CD8-positive, alpha-beta memory T cell (primary cell): ENCODE data around the gene UVSSA. TPM values are rescaled to one million over a fixed set of nuclear protein-coding genes. Genes with fewer than 3 reads are reported as not detected.
"Not testable (repeated sequence)": the region's sequence is repeated elsewhere in the genome, so short reads cannot be mapped to it uniquely, and the experiment has no call there.

Experiments used
- CTCF ChIA-PET: fragments of 350-600 bp; sonication (Branson Sonifier 250); formaldehyde crosslinking; loops from one replicate; lab custom pipeline; 2021; ENCODE audit warnings: antibody characterized with exemption; lab: Charles Lee
- POLR2A ChIA-PET: fragments of 350-600 bp; sonication (Branson Sonifier 250); formaldehyde crosslinking; loops from one replicate; lab custom pipeline; 2021; ENCODE audit warnings: antibody characterized with exemption; lab: Charles Lee
- DNase-seq, 5 donors: peaks; one replicate each; pipeline versions ENCODE4 v3.0.0 to v3.0.0-alpha.2; 2020 to 2022; ENCODE audit warnings: mixed read lengths in 1 of 5
- H3K27ac ChIP-seq: one replicate; pipeline ENCODE4 v1.7.0; 2013; ENCODE audit warnings: low read depth, mild to moderate bottlenecking, low read length, moderate library complexity
- H3K27me3 ChIP-seq: 2 replicates; pipeline ENCODE4 v1.7.0; 2013; ENCODE audit warnings: low read length, mild to moderate bottlenecking; ENCODE audit not compliant: insufficient read depth, poor library complexity, severe bottlenecking
- H3K36me3 ChIP-seq: 2 replicates; pipeline ENCODE4 v1.7.0; 2013; ENCODE audit warnings: mild to moderate bottlenecking, low read length, moderate library complexity; ENCODE audit not compliant: insufficient read depth
- H3K4me1 ChIP-seq: 2 replicates; pipeline ENCODE4 v1.7.0; 2013; ENCODE audit warnings: mild to moderate bottlenecking, low read length, moderate library complexity; ENCODE audit not compliant: insufficient read depth
- H3K4me3 ChIP-seq: 2 replicates; pipeline ENCODE4 v1.7.0; 2013; ENCODE audit warnings: mild to moderate bottlenecking, low read length
- H3K9me3 ChIP-seq: 2 replicates; pipeline ENCODE4 v1.7.0; 2013; ENCODE audit warnings: mild to moderate bottlenecking, low read length
- H3K27ac Mint-ChIP-seq, 8 donors: one replicate each; pipeline ENCODE4 v1.8.0; 2020 to 2021; ENCODE audit warnings: mixed read lengths in 8 of 8, mild to moderate bottlenecking in 6 of 8, inconsistent platforms in 3 of 8, moderate library complexity in 3 of 8
- H3K27me3 Mint-ChIP-seq, 2 donors: one replicate each; pipeline ENCODE4 v1.8.0; 2020 to 2021; ENCODE audit warnings: mixed read lengths in 2 of 2, mild to moderate bottlenecking in 1 of 2, moderate library complexity in 1 of 2
- H3K36me3 Mint-ChIP-seq, 3 donors: one replicate each; pipeline ENCODE4 v1.8.0; 2020 to 2021; ENCODE audit warnings: mixed read lengths in 3 of 3, inconsistent platforms in 1 of 3, mild to moderate bottlenecking in 1 of 3
- H3K4me1 Mint-ChIP-seq, 3 donors: one replicate each; pipeline ENCODE4 v1.8.0; 2020 to 2021; ENCODE audit warnings: mixed read lengths in 3 of 3, inconsistent platforms in 1 of 3, mild to moderate bottlenecking in 1 of 3
- H3K4me3 Mint-ChIP-seq, 7 donors: one replicate each; pipeline ENCODE4 v1.8.0; 2020 to 2021; ENCODE audit warnings: mixed read lengths in 7 of 7, mild to moderate bottlenecking in 6 of 7, moderate library complexity in 4 of 7, inconsistent platforms in 2 of 7
- H3K9me3 Mint-ChIP-seq, 5 donors: one replicate each; pipeline ENCODE4 v1.8.0; 2020 to 2022; ENCODE audit warnings: mixed read lengths in 5 of 5, mild to moderate bottlenecking in 3 of 5, moderate library complexity in 2 of 5, inconsistent platforms in 1 of 5
- polyA plus RNA-seq: library from polyadenylated mRNA; unstranded; fragments of 300-500 nt; fragmentation: Illumina TruSeq; gene quantifications from one replicate; pipeline ENCODE4 v1.2.3, GENCODE V29; 2021
- total RNA-seq, 2 experiments: library from RNA; stranded (reverse); gene quantifications; one replicate each; pipeline ENCODE4 v1.2.3, GENCODE V29; 2021

UVSSA gene
- total and polyA plus RNA-seq, 3 experiments from 2014 or later, result 6.9 to 19.0 (median 16.8) TPM

- ChIA-PET CTCF (interaction anchor here (0.9 to 1.5 kb wide), 5 partner anchors 9 to 311 kb away, joined by 3 to 7 read pairs (median 4); partner anchors contain the start of gene UVSSA), POLR2A (no interaction called here)
- Histone ChIP-seq H3K4me1 (peaks cover 7% of the 10 kb centered on the region), H3K27ac (no peak overlapping the region), H3K36me3 (peaks cover 36% of the 10 kb centered on the region), H3K9me3 (no peaks in the 10 kb centered on the region), H3K27me3 (no peaks in the 10 kb centered on the region), H3K4me3 (no peak overlapping the region)
- no peaks in the 10 kb centered on the region for H3K9me3 Mint-ChIP-seq
- H3K36me3 Mint-ChIP-seq, result peaks cover 4 to 72% (median 12%) of the 10 kb centered on the region in 3 donors
- DNase-seq, result peak in 2 of 5 donors; percentile 20 to 49
- no peaks in the 10 kb centered on the region for H3K27me3 Mint-ChIP-seq
- H3K4me3 Mint-ChIP-seq, result no peak overlapping the region
- H3K27ac Mint-ChIP-seq, result peak overlapping the region in 4 of 8 donors; percentile 33 to 70 (median 58)
- H3K4me1 Mint-ChIP-seq, result peaks cover 0 to 19% (median 12%) of the 10 kb centered on the region in 3 donors
Observed at GRCh38 chr4:1318488-1319213, 28.4 kb upstream of the UVSSA start.

GRCh38 chr4:1321486-1321885 lies 25.5 kb upstream of the UVSSA start:
- peak in 1 of 5 donors; percentile 33 for DNase-seq
- H3K27me3 ChIP-seq, result no peaks in the 10 kb centered on the region
- H3K4me1 Mint-ChIP-seq, result peaks cover 0 to 11% (median 9%) of the 10 kb centered on the region in 3 donors
- no peaks in the 10 kb centered on the region for H3K9me3 Mint-ChIP-seq
- H3K27ac Mint-ChIP-seq, result peak overlapping the region in 2 of 8 donors; percentile 46 to 66
- ChIA-PET CTCF (no interaction called here), POLR2A (no interaction called here)
- H3K27ac ChIP-seq, result no peak overlapping the region
- no peak overlapping the region for H3K4me3 ChIP-seq
- H3K9me3 ChIP-seq, result no peaks in the 10 kb centered on the region
- H3K27me3 Mint-ChIP-seq, result no peaks in the 10 kb centered on the region
- peaks cover 1% of the 10 kb centered on the region for H3K4me1 ChIP-seq
- H3K36me3 Mint-ChIP-seq, result peaks cover 0 to 57% (median 7%) of the 10 kb centered on the region in 3 donors
- no peak overlapping the region for H3K4me3 Mint-ChIP-seq
- peaks cover 30% of the 10 kb centered on the region for H3K36me3 ChIP-seq

- Histone ChIP-seq H3K4me1 (no peaks in the 10 kb centered on the region), H3K9me3 (no peaks in the 10 kb centered on the region), H3K27me3 (no peaks in the 10 kb centered on the region), H3K36me3 (peaks cover 30% of the 10 kb centered on the region), H3K27ac (no peak overlapping the region), H3K4me3 (no peak overlapping the region)
- peak overlapping the region in 1 of 8 donors; percentile 75 for H3K27ac Mint-ChIP-seq
- peaks cover 0 to 59% (median 7%) of the 10 kb centered on the region in 3 donors for H3K36me3 Mint-ChIP-seq
- DNase-seq, result peak in 1 of 5 donors; percentile 44
- POLR2A ChIA-PET, result no interaction called here
- CTCF ChIA-PET, result interaction anchor here (0.7 kb wide), 1 partner anchor 69 kb away, joined by 3 read pairs; no protein-coding TSS in a partner anchor
- no peaks in the 10 kb centered on the region for H3K27me3 Mint-ChIP-seq
- H3K4me1 Mint-ChIP-seq, result peaks cover 0 to 11% (median 9%) of the 10 kb centered on the region in 3 donors
- no peak overlapping the region for H3K4me3 Mint-ChIP-seq
- no peaks in the 10 kb centered on the region for H3K9me3 Mint-ChIP-seq
Observed at GRCh38 chr4:1321946-1322650, 24.9 kb upstream of the UVSSA start.

- POLR2A ChIA-PET, result no interaction called here
- H3K4me1 ChIP-seq, result no peaks in the 10 kb centered on the region
- no peaks in the 10 kb centered on the region for H3K9me3 Mint-ChIP-seq
Observed at GRCh38 chr4:1323280-1323634, 23.8 kb upstream of the UVSSA start.

GRCh38 chr4:1323635-1324442 lies 23.2 kb upstream of the UVSSA start:
- POLR2A ChIA-PET, result no interaction called here
- peaks cover 24% of the 10 kb centered on the region for H3K36me3 ChIP-seq

More at GRCh38 chr4:1323280-1323634, 23.8 kb upstream of the UVSSA start:
- Mint-ChIP-seq H3K4me3 (no peak overlapping the region), H3K4me1 (peaks cover 0 to 8% (median 7%) of the 10 kb centered on the region in 3 donors), H3K27me3 (no peaks in the 10 kb centered on the region), H3K36me3 (peaks cover 0 to 55% (median 7%) of the 10 kb centered on the region in 3 donors), H3K27ac (no peak overlapping the region)
- no peak overlapping the region for H3K27ac ChIP-seq
- CTCF ChIA-PET, result interaction anchor here (0.8 to 1.3 kb wide), 2 partner anchors 22 to 192 kb away, joined by 3 read pairs; no protein-coding TSS in a partner anchor
- no peaks in the 10 kb centered on the region for H3K27me3 ChIP-seq
- no peak overlapping the region for H3K4me3 ChIP-seq
- H3K36me3 ChIP-seq, result peaks cover 24% of the 10 kb centered on the region
- H3K9me3 ChIP-seq, result no peaks in the 10 kb centered on the region
- peak in 1 of 5 donors; percentile 33 for DNase-seq

GRCh38 chr4:1324443-1325175 lies 22.4 kb upstream of the UVSSA start:
- H3K9me3 ChIP-seq, H3K4me3 Mint-ChIP-seq, POLR2A ChIA-PET, H3K9me3 Mint-ChIP-seq, H3K27ac Mint-ChIP-seq, H3K27ac ChIP-seq, H3K27me3 Mint-ChIP-seq, H3K4me3 ChIP-seq, H3K27me3 ChIP-seq, CTCF ChIA-PET: not testable (repeated sequence)
- H3K36me3 Mint-ChIP-seq, result peaks cover 4 to 55% (median 10%) of the 10 kb centered on the region in 3 donors
- peak in 1 of 5 donors; percentile 8 for DNase-seq
- peaks cover 11% of the 10 kb centered on the region for H3K4me1 ChIP-seq
- peaks cover 8 to 15% (median 13%) of the 10 kb centered on the region in 3 donors for H3K4me1 Mint-ChIP-seq
- peaks cover 18% of the 10 kb centered on the region for H3K36me3 ChIP-seq

More at GRCh38 chr4:1323635-1324442, 23.2 kb upstream of the UVSSA start:
- peaks cover 0 to 53% (median 7%) of the 10 kb centered on the region in 3 donors for H3K36me3 Mint-ChIP-seq
- Histone ChIP-seq H3K9me3 (no peaks in the 10 kb centered on the region), H3K27me3 (no peaks in the 10 kb centered on the region), H3K4me1 (peaks cover 3% of the 10 kb centered on the region), H3K27ac (no peak overlapping the region), H3K4me3 (no peak overlapping the region)
- H3K4me1 Mint-ChIP-seq, result peaks cover 0 to 7% (median 6%) of the 10 kb centered on the region in 3 donors
- CTCF ChIA-PET, result interaction anchor here (1.3 kb wide), 1 partner anchor 193 kb away, joined by 3 read pairs; no protein-coding TSS in a partner anchor
- peak in 1 of 5 donors; percentile 1 for DNase-seq
- H3K4me3 Mint-ChIP-seq, result no peak overlapping the region
- no peaks in the 10 kb centered on the region for H3K27me3 Mint-ChIP-seq
- H3K27ac Mint-ChIP-seq, result no peak overlapping the region
- no peaks in the 10 kb centered on the region for H3K9me3 Mint-ChIP-seq

- Mint-ChIP-seq H3K36me3 (peaks cover 4 to 50% (median 10%) of the 10 kb centered on the region in 3 donors), H3K27me3 (no peaks in the 10 kb centered on the region), H3K4me3 (no peak overlapping the region), H3K4me1 (peaks cover 10 to 18% (median 15%) of the 10 kb centered on the region in 3 donors), H3K9me3 (peaks cover 0 to under 1% (median 0%) of the 10 kb centered on the region in 5 donors), H3K27ac (peak overlapping the region in 2 of 8 donors; percentile 29 to 37)
- Histone ChIP-seq H3K4me1 (peaks cover 16% of the 10 kb centered on the region), H3K27ac (no peak overlapping the region), H3K27me3 (no peaks in the 10 kb centered on the region), H3K36me3 (peaks cover 17% of the 10 kb centered on the region), H3K4me3 (no peak overlapping the region), H3K9me3 (no peaks in the 10 kb centered on the region)
- DNase-seq, result peak in 1 of 5 donors; percentile 18
- ChIA-PET CTCF (no interaction called here), POLR2A (no interaction called here)
Observed at GRCh38 chr4:1325176-1325480, 21.9 kb upstream of the UVSSA start.
